ENCODE results near the gene EXOSC10.
A peak's percentile ranks its signal among the peaks of the same experiment; 100 is the strongest.
"Not testable (repeated sequence)": the region's sequence is repeated elsewhere in the genome, so short reads cannot be mapped to it uniquely, and the experiment has no call there.

Gene EXOSC10

GRCh38 chr1:11044086-11044848 lies 55.4 kb downstream of the EXOSC10 start:
- no peak for DNase-seq (ENCODE audit: low spot score)

DNA sequence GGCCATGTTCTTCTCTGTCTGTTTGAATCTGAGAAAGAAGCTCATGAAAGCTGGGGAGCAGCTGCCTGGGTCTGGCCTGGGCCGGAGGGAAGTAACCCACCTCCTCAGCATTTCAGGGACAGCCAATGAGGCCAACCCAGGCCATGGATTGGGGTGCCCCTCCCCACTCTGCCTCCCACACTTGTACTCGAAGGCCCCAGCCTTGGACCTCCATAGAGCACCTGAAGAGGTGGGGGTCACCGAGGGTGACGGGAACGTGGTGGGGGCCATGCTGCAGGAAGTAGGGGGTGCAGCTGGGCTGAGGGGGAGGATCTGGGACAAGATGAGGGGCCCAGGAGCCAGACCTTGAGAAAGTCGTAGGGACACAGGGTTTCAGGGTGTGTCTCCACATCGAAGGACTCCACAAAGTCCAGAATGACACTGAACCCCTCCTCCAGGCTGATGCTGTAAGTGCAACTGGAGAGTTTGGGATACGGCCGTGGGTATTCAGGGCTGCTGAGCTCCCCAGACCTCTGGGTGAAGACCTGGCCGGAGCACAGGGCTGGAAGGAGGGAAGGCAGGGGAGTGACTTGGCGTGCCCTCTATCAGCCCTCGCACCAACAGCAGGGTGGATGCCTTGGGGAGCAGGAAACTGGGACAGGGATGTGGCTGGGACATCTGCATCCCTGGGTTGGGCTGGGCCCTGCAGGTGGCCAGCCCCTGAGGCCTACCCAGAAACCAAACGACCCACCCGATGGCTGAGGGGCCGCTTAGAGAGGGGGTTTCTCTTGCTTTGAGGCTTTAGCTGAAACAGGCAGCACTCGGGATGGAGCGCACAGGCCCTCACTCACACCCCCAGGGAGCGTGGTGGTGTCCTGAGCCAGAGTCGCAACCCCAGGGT lies 56.4 kb downstream of the EXOSC10 start:
- no peak for DNase-seq (ENCODE audit: low spot score)

DNA sequence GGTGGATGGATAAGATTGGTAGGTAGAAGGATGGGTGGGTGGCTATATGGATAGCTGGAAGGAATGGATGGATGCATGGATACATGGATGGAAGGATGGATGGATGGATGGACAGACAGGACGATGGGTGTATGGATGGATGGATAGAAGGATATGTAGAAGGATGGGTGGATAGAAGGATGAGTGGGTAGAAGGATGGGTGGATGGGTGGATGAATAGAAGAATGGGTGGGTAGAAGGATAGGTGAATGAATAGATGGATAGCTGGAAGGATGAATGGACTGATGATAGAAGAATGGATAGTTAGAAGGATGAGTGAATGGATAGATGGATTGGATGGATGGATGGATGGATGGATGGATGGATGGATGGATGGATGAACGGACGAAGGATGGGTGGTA lies 57.6 kb downstream of the EXOSC10 start:
- DNase-seq (ENCODE audit: low spot score) = no peak

GRCh38 chr1:11041048-11041447 lies 58.6 kb downstream of the EXOSC10 start:
- no peak for DNase-seq (ENCODE audit: low spot score)

DNA sequence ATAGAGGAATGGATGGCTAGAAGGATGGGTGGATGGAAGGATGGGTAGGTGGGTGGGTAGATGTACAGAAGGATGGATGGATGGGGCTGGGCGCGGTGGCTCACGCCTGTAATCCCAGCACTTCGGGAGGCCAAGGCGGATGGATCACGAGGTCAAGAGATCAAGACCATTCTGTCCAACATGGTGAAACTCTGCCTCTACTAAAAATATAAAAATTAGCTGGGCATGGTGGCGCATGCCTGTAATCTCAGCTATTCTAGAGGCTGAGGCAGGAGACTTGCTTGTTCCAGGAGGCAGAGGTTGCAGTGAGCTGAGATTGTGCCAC lies 59.6 kb downstream of the EXOSC10 start:
- DNase-seq (ENCODE audit: low spot score) = not testable (repeated sequence)

DNA sequence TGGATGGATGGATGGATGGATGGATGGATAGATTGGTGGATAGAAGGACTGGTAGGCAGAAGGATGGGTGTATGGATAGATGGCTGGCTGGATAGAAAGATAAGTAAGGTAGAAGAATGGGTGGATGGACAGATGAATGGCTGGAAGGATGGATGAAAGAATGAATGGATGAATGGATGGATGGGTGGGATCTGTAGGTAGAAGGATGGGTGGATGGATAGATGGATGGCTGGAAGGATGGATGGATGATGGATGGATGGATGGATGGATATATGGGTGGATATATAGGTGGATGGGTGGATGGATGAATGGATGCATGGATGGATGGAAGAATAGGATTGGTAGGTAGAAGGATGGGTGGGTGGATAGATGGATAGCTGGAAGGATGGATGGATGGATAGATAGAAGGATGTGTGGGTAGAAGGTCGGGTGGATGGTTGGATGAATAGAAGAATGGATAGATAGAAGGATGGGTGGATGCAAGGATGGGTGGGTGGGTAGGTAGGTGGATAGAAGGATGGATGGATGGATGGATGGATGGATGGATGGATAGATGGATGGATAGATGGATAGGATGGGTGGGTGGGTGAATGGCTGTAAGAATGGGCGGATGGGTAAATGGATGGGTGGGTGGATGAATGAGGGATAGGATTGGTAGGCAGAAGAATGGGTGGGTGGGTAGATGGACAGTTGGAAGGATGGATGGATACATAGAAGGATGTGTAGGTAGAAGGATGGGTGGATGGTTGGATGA lies 60.1 kb downstream of the EXOSC10 start:
- no peak for DNase-seq (ENCODE audit: low spot score)

DNA sequence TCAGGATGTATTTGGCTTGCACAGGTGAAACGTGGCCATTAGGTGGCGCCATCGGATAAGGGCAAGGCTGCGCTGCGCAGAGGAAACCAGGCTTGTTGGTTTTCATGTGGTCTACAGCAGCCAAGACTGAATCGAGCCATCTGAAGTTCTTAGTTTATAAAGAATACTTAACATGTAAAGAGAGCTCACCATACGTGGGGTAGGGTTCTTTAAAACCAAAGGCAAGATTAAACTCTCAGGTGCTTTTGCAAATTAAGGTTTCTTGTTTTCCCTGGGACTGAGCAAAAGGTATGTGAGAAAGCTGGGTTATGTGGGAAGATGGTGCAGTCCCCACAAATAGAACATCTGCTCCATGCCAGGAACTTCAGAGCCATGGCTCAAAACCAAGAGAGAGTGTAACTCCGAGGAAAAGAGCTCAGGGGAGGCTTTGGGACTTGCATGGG lies 61.9 kb downstream of the EXOSC10 start:
- peak; percentile 92 for DNase-seq (ENCODE audit: low spot score)

GRCh38 chr1:11037019-11037739 lies 62.5 kb downstream of the EXOSC10 start:
- not testable (repeated sequence) for DNase-seq (ENCODE audit: low spot score)

DNA sequence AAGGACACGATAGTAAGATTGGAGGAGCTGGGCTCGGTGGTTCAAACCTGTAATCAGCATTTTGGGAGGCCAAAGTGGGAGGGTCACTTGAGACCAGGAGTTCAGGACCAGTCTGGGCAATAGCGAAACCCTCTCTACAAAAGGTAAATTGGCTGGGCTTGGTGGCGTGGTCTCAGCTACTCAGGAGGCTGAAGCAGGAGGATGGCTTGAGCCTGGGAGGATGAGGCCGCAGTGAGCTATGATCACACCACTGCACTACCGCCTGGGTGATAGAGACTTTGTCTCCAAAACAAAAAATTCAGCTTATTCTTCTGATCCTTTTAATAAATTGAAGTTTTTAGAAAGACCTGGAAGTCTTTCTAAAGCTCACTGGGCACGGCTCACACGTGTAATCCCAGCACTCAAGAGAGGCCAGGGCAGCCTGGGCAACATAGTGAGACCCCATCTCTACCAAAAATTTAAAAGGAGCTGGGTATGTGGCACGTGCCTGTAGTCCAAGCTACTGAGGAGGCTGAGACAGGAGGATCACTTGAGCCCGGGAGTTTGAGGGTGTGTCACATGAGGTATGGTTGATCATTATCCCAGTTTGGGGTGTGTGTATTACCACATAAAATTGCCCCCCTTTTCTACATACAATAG lies 67.9 kb downstream of the EXOSC10 start:
- no peak for DNase-seq (ENCODE audit: low spot score)

GRCh38 chr1:11030865-11031264 lies 68.8 kb downstream of the EXOSC10 start:
- DNase-seq (ENCODE audit: low spot score) = no peak

- DNase-seq (ENCODE audit: low spot score) = no peak
Measured at GRCh38 chr1:11028018-11028417, 71.7 kb downstream of the EXOSC10 start.

GRCh38 chr1:11027316-11027715 lies 72.4 kb downstream of the EXOSC10 start:
- DNase-seq (ENCODE audit: low spot score) = no peak

- no peak for DNase-seq (ENCODE audit: low spot score)
Measured at GRCh38 chr1:11026903-11027302, 72.8 kb downstream of the EXOSC10 start.

DNA sequence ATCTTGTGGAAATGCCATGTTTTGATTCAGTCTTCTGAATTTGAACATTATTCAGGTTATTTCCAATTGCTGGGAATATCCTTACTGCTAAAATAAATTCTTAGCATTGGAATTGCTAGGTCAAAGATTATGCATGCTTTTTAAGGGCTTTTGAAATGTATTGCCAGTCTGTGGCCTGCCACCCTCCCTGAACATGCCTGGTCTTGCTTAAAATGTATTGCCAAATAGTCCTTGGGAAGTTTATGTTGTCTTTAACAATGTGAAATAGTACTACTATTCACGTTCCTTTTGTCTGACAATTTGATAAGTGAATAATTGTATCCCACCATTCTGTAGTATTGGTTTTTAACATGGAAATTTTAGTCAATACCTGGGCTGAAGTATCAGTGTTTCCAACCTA lies 73.6 kb downstream of the EXOSC10 start:
- DNase-seq (ENCODE audit: low spot score) = no peak

DNA sequence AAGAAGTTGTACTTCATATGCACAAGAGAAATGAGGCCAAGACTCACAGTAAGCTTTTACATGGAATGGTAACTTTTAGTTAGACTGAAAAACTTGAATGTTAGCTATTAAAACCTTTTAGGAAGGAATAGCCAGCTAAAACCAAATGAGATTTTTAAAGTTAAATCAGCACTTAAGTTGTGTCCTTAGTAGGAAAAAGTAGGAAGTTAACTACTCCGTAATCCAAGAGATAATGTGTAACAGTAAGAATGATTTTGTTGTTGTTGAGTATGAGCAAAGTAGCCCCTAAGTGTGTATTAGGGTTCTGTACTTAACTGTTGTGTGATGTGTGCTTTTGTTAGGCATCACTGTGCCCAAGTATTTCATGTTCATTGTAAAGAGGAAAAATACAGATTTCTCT lies 74.1 kb downstream of the EXOSC10 start:
- DNase-seq (ENCODE audit: low spot score) = no peak

GRCh38 chr1:11024874-11025203 lies 74.8 kb downstream of the EXOSC10 start:
- no peak for DNase-seq (ENCODE audit: low spot score)

DNA sequence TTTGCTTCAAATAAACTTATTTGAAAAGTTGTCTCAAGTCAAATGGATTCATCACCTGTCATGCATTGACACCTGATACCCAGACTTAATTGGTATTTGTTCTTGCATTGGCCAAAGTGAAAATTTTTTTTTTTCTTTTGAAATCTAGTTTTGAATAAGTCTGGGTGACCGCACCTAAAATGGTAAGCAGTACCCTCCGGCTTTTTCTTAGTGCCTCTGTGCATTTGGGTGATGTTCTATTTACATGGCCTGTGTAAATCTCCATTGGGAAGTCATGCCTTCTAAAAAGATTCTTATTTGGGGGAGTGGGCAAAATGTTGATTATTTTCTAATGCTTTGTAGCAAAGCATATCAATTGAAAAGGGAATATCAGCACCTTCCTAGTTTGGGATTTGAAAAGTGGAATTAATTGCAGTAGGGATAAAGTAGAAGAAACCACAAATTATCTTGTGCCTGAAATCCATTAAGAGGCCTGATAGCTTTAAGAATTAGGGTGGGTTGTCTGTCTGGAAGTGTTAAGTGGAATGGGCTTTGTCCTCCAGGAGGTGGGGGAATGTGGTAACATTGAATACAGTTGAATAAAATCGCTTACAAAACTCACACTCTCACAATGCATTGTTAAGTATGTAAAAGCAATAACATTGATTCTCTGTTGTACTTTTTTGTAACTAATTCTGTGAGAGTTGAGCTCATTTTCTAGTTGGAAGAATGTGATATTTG lies 75.4 kb downstream of the EXOSC10 start:
- DNase-seq (ENCODE audit: low spot score) = no peak

DNA sequence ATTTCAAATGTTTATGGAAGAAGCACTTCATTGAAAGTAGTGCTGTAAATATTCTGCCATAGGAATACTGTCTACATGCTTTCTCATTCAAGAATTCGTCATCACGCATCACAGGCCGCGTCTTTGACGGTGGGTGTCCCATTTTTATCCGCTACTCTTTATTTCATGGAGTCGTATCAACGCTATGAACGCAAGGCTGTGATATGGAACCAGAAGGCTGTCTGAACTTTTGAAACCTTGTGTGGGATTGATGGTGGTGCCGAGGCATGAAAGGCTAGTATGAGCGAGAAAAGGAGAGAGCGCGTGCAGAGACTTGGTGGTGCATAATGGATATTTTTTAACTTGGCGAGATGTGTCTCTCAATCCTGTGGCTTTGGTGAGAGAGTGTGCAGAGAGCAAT lies 76.5 kb downstream of the EXOSC10 start:
- DNase-seq (ENCODE audit: low spot score) = no peak

DNA sequence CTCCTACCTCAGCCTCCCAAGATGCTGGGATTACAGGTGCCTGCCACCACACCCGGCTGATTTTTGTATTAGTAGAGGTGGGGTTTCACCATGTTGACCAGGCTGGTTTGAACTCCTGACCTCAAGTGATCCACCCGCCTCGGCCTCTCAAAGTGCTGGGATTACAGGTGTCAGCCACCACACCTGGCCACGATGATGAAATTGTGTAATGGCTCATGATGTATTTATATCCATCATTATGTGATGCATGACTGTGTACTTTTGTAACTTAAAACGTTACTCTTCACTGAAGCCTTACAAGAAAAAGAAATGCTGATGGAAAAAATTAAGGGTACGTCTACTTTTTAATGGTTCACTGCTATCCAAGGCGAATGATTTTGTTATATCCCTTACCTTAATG lies 79.7 kb downstream of the EXOSC10 start:
- DNase-seq (ENCODE audit: low spot score) = no peak

GRCh38 chr1:11019358-11019757 lies 80.3 kb downstream of the EXOSC10 start:
- not testable (repeated sequence) for DNase-seq (ENCODE audit: low spot score)
